ENCODE data around the gene GRIK2. TPM values are rescaled to one million over a fixed set of nuclear protein-coding genes. Genes with fewer than 3 reads are reported as not detected.

Gene GRIK2
- total RNA-seq, 4 donors from 2014 or later, result 4.7 to 16.2 (median 7.5) TPM

DNA sequence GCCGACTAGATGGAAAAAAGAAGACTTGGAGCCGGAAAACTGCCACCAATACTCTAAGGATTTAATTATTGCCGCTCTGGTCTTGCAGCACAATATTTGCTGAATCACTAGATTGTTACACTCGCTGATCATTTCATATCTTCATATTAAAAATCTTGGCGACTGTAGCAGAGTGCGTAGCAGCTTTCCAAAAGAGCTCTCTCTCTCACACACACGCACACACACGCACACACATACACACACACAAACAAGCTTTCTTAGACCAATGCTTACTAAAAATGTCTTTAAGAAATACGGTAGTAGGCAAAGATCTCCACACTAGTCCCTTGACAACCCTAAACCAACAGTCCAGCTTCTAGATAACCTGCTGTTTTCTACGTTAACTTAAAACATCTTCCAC is 7.7 kb downstream of the GRIK2 start:
- Histone ChIP-seq H3K36me3 (peaks cover 0 to 12% (median 0%) of the 10 kb centered on the region in 3 donors), H3K9me3 (no peaks in the 10 kb centered on the region), H3K27ac (no peak overlapping the region), H3K4me3 (no peak overlapping the region), H3K27me3 (peaks cover 0 to 45% of the 10 kb centered on the region in 2 donors), H3K4me1 (peaks cover 0 to 16% (median 0%) of the 10 kb centered on the region in 4 donors)
- no peak for TF ChIP-seq EP300 (IDR thresholded peaks at IDR 0.05)
- TF ChIP-seq POLR2A (IDR thresholded peaks at IDR 0.05), result no peak
- TF ChIP-seq, protein P1, sequence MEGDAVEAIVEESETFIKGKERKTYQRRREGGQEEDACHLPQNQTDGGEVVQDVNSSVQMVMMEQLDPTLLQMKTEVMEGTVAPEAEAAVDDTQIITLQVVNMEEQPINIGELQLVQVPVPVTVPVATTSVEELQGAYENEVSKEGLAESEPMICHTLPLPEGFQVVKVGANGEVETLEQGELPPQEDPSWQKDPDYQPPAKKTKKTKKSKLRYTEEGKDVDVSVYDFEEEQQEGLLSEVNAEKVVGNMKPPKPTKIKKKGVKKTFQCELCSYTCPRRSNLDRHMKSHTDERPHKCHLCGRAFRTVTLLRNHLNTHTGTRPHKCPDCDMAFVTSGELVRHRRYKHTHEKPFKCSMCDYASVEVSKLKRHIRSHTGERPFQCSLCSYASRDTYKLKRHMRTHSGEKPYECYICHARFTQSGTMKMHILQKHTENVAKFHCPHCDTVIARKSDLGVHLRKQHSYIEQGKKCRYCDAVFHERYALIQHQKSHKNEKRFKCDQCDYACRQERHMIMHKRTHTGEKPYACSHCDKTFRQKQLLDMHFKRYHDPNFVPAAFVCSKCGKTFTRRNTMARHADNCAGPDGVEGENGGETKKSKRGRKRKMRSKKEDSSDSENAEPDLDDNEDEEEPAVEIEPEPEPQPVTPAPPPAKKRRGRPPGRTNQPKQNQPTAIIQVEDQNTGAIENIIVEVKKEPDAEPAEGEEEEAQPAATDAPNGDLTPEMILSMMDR (IDR thresholded peaks at IDR 0.05), result no peak
- 69 to 74% methylated on average over 10 of the region's 10 CpGs for WGBS, 2 donors
- DNase-seq (ENCODE audit: low spot score in 2 of 2), result no peak

DNA sequence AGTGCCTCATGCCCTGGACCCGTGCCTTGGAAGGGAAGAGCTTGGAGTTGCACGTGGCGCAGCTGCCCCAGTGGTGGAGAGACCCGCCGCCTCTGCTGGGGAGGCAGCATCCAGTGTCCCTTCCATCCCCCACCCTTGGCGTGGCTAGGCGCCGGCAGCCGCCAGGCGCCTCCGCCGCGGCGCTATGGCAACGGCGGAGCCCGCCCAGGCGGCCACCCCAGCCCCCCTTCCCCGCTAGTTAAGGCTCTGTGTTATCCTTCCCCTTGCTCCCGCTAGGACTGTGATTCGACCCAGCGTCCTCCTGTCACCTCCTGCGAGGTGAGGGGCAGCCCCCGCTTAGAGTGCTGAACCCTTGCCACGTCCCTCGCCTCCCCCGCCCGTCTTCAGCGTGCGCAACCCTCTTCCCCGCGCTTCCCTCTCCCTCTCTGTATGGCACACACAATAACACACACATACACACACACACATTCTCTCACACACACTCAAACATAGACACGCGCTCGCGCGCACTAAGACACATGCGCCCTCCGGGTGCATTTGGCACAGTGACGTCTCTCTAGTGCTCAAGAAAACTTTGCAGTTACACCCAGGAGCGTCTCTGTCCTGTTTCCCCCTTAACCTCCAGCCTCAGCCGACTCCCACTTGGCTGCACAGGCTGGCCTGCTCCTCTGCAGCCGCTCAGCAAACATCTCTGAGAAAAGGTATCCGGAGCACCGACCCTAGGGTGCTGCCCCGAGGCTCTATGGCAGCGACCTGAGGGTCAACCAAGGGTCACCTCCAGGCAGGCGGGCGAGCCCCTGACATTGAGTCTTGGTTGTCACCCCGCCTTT is 8.5 kb downstream of the GRIK2 start:
- H3K4me1 ChIP-seq, result peaks cover 0 to 16% (median 0%) of the 10 kb centered on the region in 4 donors
- peaks cover 0 to 45% of the 10 kb centered on the region in 2 donors for H3K27me3 ChIP-seq
- H3K27ac ChIP-seq, result no peak overlapping the region
- TF ChIP-seq, protein P1 (IDR thresholded peaks at IDR 0.05), result no peak
- no peak for TF ChIP-seq EP300 (IDR thresholded peaks at IDR 0.05)
- no peak for TF ChIP-seq POLR2A (IDR thresholded peaks at IDR 0.05)
- H3K4me3 ChIP-seq, result peak overlapping the region in 2 of 4 donors; percentile 10 to 25
- no peaks in the 10 kb centered on the region for H3K9me3 ChIP-seq
- H3K36me3 ChIP-seq, result peaks cover 0 to 12% (median 0%) of the 10 kb centered on the region in 3 donors
- no peak for DNase-seq (ENCODE audit: low spot score in 2 of 2)
- WGBS, 2 donors, result 9 to 14% methylated on average over 36 to 50 of the region's 50 CpGs

- WGBS, 2 donors, result 12 to 26% methylated on average over 14 to 28 of the region's 28 CpGs
- Histone ChIP-seq H3K9me3 (no peaks in the 10 kb centered on the region), H3K27me3 (peaks cover 0 to 45% of the 10 kb centered on the region in 2 donors), H3K4me1 (peaks cover 0 to 16% (median 0%) of the 10 kb centered on the region in 4 donors), H3K27ac (no peak overlapping the region), H3K4me3 (no peak overlapping the region), H3K36me3 (peaks cover 0 to 12% (median 0%) of the 10 kb centered on the region in 3 donors)
- DNase-seq (ENCODE audit: low spot score in 2 of 2), result no peak
- TF ChIP-seq, protein P1 (IDR thresholded peaks at IDR 0.05), result no peak
- TF ChIP-seq EP300 (IDR thresholded peaks at IDR 0.05) (no peak), POLR2A (IDR thresholded peaks at IDR 0.05) (no peak)
Measured at GRCh38 chr6:101402622-101403031, 9.1 kb downstream of the GRIK2 start.

GRCh38 chr6:101403216-101403945 is 9.9 kb downstream of the GRIK2 start:
- TF ChIP-seq, protein P1 (IDR thresholded peaks at IDR 0.05), result no peak
- TF ChIP-seq POLR2A (IDR thresholded peaks at IDR 0.05) (no peak), EP300 (IDR thresholded peaks at IDR 0.05) (no peak)
- WGBS, 2 donors, result 42 to 51% methylated on average over 16 of the region's 16 CpGs
- peaks cover 0 to 16% (median 0%) of the 10 kb centered on the region in 4 donors for H3K4me1 ChIP-seq
- H3K27ac ChIP-seq, result no peak overlapping the region
- peaks cover 0 to 12% (median 0%) of the 10 kb centered on the region in 3 donors for H3K36me3 ChIP-seq
- H3K27me3 ChIP-seq, result peaks cover 0 to 45% of the 10 kb centered on the region in 2 donors
- DNase-seq (ENCODE audit: low spot score in 2 of 2), result no peak
- no peaks in the 10 kb centered on the region for H3K9me3 ChIP-seq
- H3K4me3 ChIP-seq, result no peak overlapping the region

All from tibial nerve (tissue), 4 donors.